NCI-H1105 treated with DMSO at 0.1 percent for 48 hours (cell line): ENCODE results near the gene TMEM91.

Source experiments
- DNase-seq: peaks from one replicate; lab custom pipeline; 2025; lab: John Stamatoyannopoulos, UW

The TMEM91 gene

DNA sequence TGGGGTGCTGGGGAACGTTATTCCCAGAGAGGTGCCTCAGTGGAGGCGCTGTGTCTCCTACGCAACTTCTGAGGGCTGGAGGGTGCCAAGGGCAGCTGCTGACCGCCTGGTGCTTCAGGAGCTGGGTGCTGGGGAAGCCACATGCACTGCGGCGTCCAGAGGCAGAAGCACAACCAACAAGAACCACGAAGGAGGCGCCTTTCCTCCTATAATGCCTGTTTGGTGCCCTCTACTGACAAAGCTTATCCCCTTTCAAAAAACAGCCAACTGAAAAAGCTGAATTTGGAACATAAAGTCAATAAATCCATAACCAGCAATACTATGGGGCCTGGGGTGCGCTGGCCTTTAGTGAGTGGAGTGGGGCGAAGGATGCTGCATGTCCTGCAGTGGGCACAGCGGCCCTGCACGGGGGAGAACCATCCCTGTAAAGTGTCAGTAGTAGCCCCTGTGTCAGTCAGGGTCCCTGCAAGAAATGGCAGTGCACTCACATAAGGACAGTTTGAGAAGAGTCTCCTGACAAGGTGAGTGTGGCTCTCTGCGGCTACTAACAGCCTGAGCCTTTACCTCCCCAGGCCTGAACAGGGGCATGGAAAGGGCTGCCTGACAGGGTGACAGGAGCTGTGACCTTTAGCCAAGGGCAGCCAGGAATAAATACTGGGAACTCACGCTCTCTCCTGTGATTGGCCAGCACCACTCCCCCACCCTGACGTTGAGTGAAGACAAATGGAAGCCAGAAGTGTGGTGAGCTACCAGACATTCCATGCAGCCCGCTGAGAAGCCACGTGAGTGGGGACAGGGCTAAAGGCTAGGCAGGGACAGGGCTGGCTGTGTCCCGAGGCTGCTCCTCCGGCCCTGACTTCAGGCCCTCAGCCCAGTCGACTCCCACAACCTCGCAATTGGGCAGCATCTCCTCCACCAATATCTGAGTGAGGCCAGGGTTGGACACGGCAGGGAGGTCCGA lies 55.4 kb downstream of the TMEM91 start:
- no peak for DNase-seq

- no peak for DNase-seq
Observed at GRCh38 chr19:41433171-41433570, 56.8 kb downstream of the TMEM91 start.
